PC-9 (cell line): ENCODE results near the gene ARHGAP26.

ENCODE experiments used
- CTCF ChIP-seq: fragments of 200-600 bp; sonication (generic); conservative IDR thresholded peaks from 2 replicates; pipeline ENCODE4 v1.6.1; 2017; ENCODE audit warnings: mixed run types, antibody characterized with exemption, mild to moderate bottlenecking, moderate library complexity
- EZH2 ChIP-seq: fragments of 200-600 bp; sonication (generic); IDR thresholded peaks from 2 replicates; pipeline ENCODE4 v1.8.0; 2017; ENCODE audit warnings: antibody characterized with exemption, low read depth

GRCh38 chr5:142845402-142845921 lies 75.3 kb downstream of the ARHGAP26 start:
- TF ChIP-seq CTCF (no peak), EZH2 (no peak)
